Mesenchymal stem cell (in vitro differentiated cells and primary cell): ENCODE results near the gene GJC2.

Experiments used
- DNase-seq: peaks from one replicate; pipeline ENCODE4 v3.0.0-alpha.2; 2013
- H2AFZ ChIP-seq: one replicate; pipeline ENCODE4 v1.6.1; 2013; ENCODE audit warnings: low read depth, mild to moderate bottlenecking, control low read depth, inconsistent platforms, low read length, moderate library complexity
- H2AK5ac ChIP-seq: 2 replicates; pipeline ENCODE4 v1.6.1; 2013; ENCODE audit warnings: low read length, moderate library complexity, mild to moderate bottlenecking, inconsistent platforms; ENCODE audit not compliant: severe bottlenecking
- H2BK120ac ChIP-seq: one replicate; pipeline ENCODE4 v1.6.1; 2013; ENCODE audit warnings: low read depth, mild to moderate bottlenecking, inconsistent platforms, low read length, moderate library complexity
- H2BK12ac ChIP-seq, 2 experiments: one replicate each; pipeline ENCODE4 v1.6.1; 2013; ENCODE audit warnings: inconsistent platforms in 2 of 2, low read length in 2 of 2, mild to moderate bottlenecking in 2 of 2, moderate library complexity in 2 of 2, control low read depth in 1 of 2
- H2BK15ac ChIP-seq: one replicate; pipeline ENCODE4 v1.6.1; 2013; ENCODE audit warnings: mild to moderate bottlenecking, low read depth, inconsistent platforms; ENCODE audit not compliant: poor library complexity, severe bottlenecking
- H2BK5ac ChIP-seq: 2 replicates; pipeline ENCODE4 v1.6.1; 2013; ENCODE audit warnings: low read depth, mild to moderate bottlenecking, low read length, control low read depth, inconsistent platforms; ENCODE audit not compliant: poor library complexity, severe bottlenecking
- H3K14ac ChIP-seq, 2 experiments: one replicate each; pipeline ENCODE4 v1.6.1; 2013; ENCODE audit warnings: inconsistent platforms in 2 of 2, low read length in 2 of 2, control low read depth in 1 of 2, mild to moderate bottlenecking in 1 of 2, moderate library complexity in 1 of 2
- H3K18ac ChIP-seq, 2 experiments: one replicate each; pipeline ENCODE4 v1.6.1; 2013; ENCODE audit warnings: inconsistent platforms in 2 of 2, low read length in 2 of 2, control low read depth in 1 of 2, low read depth in 1 of 2, mild to moderate bottlenecking in 1 of 2
- H3K23ac ChIP-seq, 2 experiments: one replicate each; pipeline ENCODE4 v1.6.1; 2013; ENCODE audit warnings: inconsistent platforms in 2 of 2, low read length in 2 of 2, mild to moderate bottlenecking in 2 of 2, moderate library complexity in 2 of 2, control low read depth in 1 of 2
- H3K27ac ChIP-seq: 2 replicates; pipeline ENCODE4 v1.5.1; 2013; ENCODE audit warnings: mild to moderate bottlenecking, moderate library complexity, low read length, control low read depth, inconsistent platforms; ENCODE audit not compliant: poor library complexity, severe bottlenecking
- H3K27me3 ChIP-seq, 2 experiments: 2 replicates each; pipeline versions ENCODE4 v1.6.1 to v1.7.0; 2013; ENCODE audit warnings: low read length in 2 of 2, mild to moderate bottlenecking in 2 of 2, moderate library complexity in 2 of 2, control low read depth in 1 of 2, inconsistent platforms in 1 of 2; ENCODE audit not compliant: control insufficient read depth in 1 of 2, insufficient read depth in 1 of 2
- H3K36me3 ChIP-seq, 2 experiments: 2 replicates each; pipeline versions ENCODE4 v1.6.1 to v1.7.0; 2013; ENCODE audit warnings: low read length in 2 of 2, control low read depth in 1 of 2, inconsistent platforms in 1 of 2, low read depth in 1 of 2, mild to moderate bottlenecking in 1 of 2; ENCODE audit not compliant: insufficient read depth in 2 of 2, control insufficient read depth in 1 of 2
- H3K4ac ChIP-seq, 2 experiments: one replicate each; pipeline ENCODE4 v1.6.1; 2013; ENCODE audit warnings: inconsistent platforms in 2 of 2, low read length in 2 of 2, mild to moderate bottlenecking in 2 of 2, moderate library complexity in 2 of 2, control low read depth in 1 of 2, low read depth in 1 of 2
- H3K4me1 ChIP-seq: 2 replicates; pipeline ENCODE4 v1.6.1; 2013; ENCODE audit warnings: low read depth, low read length, control low read depth; ENCODE audit not compliant: control insufficient read depth, insufficient read depth
- H3K4me2 ChIP-seq: 2 replicates; pipeline ENCODE4 v1.6.1; 2013; ENCODE audit warnings: low read length, mild to moderate bottlenecking, inconsistent platforms; ENCODE audit not compliant: poor library complexity, severe bottlenecking
- H3K4me3 ChIP-seq, 2 experiments: 2 replicates each; pipeline versions ENCODE4 v1.5.1 to v1.7.0; 2013; ENCODE audit warnings: low read length in 2 of 2, mild to moderate bottlenecking in 2 of 2, control low read depth in 1 of 2, low read depth in 1 of 2; ENCODE audit not compliant: insufficient read depth in 1 of 2
- H3K79me1 ChIP-seq: replicated peaks from 2 replicates; pipeline ENCODE4 v1.6.1; 2013; ENCODE audit warnings: mild to moderate bottlenecking, control low read depth, low read length, inconsistent platforms; ENCODE audit not compliant: poor library complexity, severe bottlenecking
- H3K9ac ChIP-seq: 2 replicates; pipeline ENCODE4 v1.7.0; 2013; ENCODE audit warnings: mild to moderate bottlenecking, low read length, moderate library complexity
- H3K9me3 ChIP-seq: 2 replicates; pipeline ENCODE4 v1.7.0; 2013; ENCODE audit warnings: mild to moderate bottlenecking, low read length; ENCODE audit not compliant: control insufficient read depth
- H4K8ac ChIP-seq: one replicate; pipeline ENCODE4 v1.6.1; 2013; ENCODE audit warnings: inconsistent platforms, mild to moderate bottlenecking, low read length, moderate library complexity
- H4K91ac ChIP-seq: one replicate; pipeline ENCODE4 v1.6.1; 2013; ENCODE audit warnings: mild to moderate bottlenecking, low read length, inconsistent platforms
- whole genome bisulfite sequencing: methylation state at CpG from one replicate; pipeline ENCODE4 v1.1.7; 2013; ENCODE audit warnings: mixed read lengths; 5-methylcytosine and 5-hydroxymethylcytosine counted together

The GJC2 gene

GRCh38 chr1:228156941-228157728, 7.4 kb downstream of the GJC2 start:
- Histone ChIP-seq H3K18ac (no peak overlapping the region), H3K9ac (no peak overlapping the region), H3K27me3 (peaks cover 0 to 8% of the 10 kb centered on the region in 2 experiments), H2AK5ac (no peak overlapping the region), H3K4me2 (no peak overlapping the region), H3K23ac (no peak overlapping the region), H3K36me3 (peaks cover 0 to 29% of the 10 kb centered on the region in 2 experiments), H3K4me3 (no peak overlapping the region), H2BK5ac (no peak overlapping the region), H4K8ac (no peak overlapping the region), H3K4ac (no peak overlapping the region), H2BK15ac (peak overlapping the region; percentile 53), H3K79me1 (peaks cover 5% of the 10 kb centered on the region), H3K14ac (no peak overlapping the region), H3K9me3 (no peaks in the 10 kb centered on the region), H3K27ac (no peak overlapping the region), H3K4me1 (peaks cover 2% of the 10 kb centered on the region), H2BK120ac (no peak overlapping the region), H4K91ac (no peak overlapping the region), H2BK12ac (no peak overlapping the region), H2AFZ (no peak overlapping the region)
- WGBS: 94% methylated on average over 24 of the region's 24 CpGs
- no peak for DNase-seq

- Histone ChIP-seq H3K36me3 (peaks cover 0 to 24% of the 10 kb centered on the region in 2 experiments), H3K79me1 (peaks cover 5% of the 10 kb centered on the region), H2BK120ac (no peak overlapping the region), H4K91ac (no peak overlapping the region), H3K27ac (no peak overlapping the region), H3K9ac (no peak overlapping the region), H3K4ac (no peak overlapping the region), H3K9me3 (no peaks in the 10 kb centered on the region), H3K4me3 (peak overlapping the region in 1 of 2 experiments; percentile 27), H3K4me1 (peaks cover 7% of the 10 kb centered on the region), H2BK5ac (no peak overlapping the region), H2AK5ac (no peak overlapping the region), H3K4me2 (no peak overlapping the region), H2BK15ac (no peak overlapping the region), H3K23ac (no peak overlapping the region), H2AFZ (no peak overlapping the region), H2BK12ac (no peak overlapping the region), H3K14ac (no peak overlapping the region), H4K8ac (no peak overlapping the region), H3K27me3 (peaks cover 0 to 8% of the 10 kb centered on the region in 2 experiments), H3K18ac (no peak overlapping the region)
- WGBS: 94% methylated on average over 43 of the region's 43 CpGs
- DNase-seq: no peak
Observed at GRCh38 chr1:228157729-228158126, 8.0 kb downstream of the GJC2 start.

GRCh38 chr1:228158151-228159007, 8.6 kb downstream of the GJC2 start:
- Histone ChIP-seq H3K4me2 (no peak overlapping the region), H3K9me3 (no peaks in the 10 kb centered on the region), H2AFZ (no peak overlapping the region), H2BK5ac (no peak overlapping the region), H3K36me3 (peaks cover 0 to 24% of the 10 kb centered on the region in 2 experiments), H3K9ac (no peak overlapping the region), H3K4ac (no peak overlapping the region), H2BK12ac (no peak overlapping the region), H3K27me3 (peaks cover 0 to 8% of the 10 kb centered on the region in 2 experiments), H3K27ac (no peak overlapping the region), H4K91ac (no peak overlapping the region), H2AK5ac (no peak overlapping the region), H3K4me3 (no peak overlapping the region), H3K18ac (no peak overlapping the region), H2BK120ac (no peak overlapping the region), H3K23ac (no peak overlapping the region), H3K14ac (no peak overlapping the region), H3K4me1 (peaks cover 12% of the 10 kb centered on the region), H4K8ac (no peak overlapping the region), H2BK15ac (no peak overlapping the region), H3K79me1 (peaks cover 5% of the 10 kb centered on the region)
- 95% methylated on average over 80 of the region's 98 CpGs for WGBS
- no peak for DNase-seq
